Thyroid gland (tissue), 4 donors: ENCODE results near the gene STX2.

Experiments used
- CTCF ChIP-seq, 6 experiments: fragments of 200-600 bp in 3 of 6; fragments of 450-650 bp in 3 of 6; sonication (generic) in 3 of 6; IDR thresholded peaks; one replicate each; pipeline ENCODE4 v1.5.1; 2016 to 2019; ENCODE audit warnings: antibody characterized with exemption in 6 of 6, mild to moderate bottlenecking in 2 of 6, inconsistent platforms in 1 of 6, moderate library complexity in 1 of 6
- POLR2A ChIP-seq, 2 donors: fragments of 450-650 bp; IDR thresholded peaks; one replicate each; pipeline ENCODE4 v1.6.1; 2017; ENCODE audit warnings: antibody characterized with exemption in 2 of 2, mild to moderate bottlenecking in 2 of 2, moderate library complexity in 1 of 2

- TF ChIP-seq CTCF (IDR thresholded peaks at IDR 0.05) = no peak
- TF ChIP-seq POLR2A (IDR thresholded peaks at IDR 0.05) = no peak
Measured at GRCh38 chr12:130819681-130820080, 19.4 kb downstream of the STX2 start.
